ENCODE data around the gene ZSCAN5B.
"Not testable (repeated sequence)": the region's sequence is repeated elsewhere in the genome, so short reads cannot be mapped to it uniquely, and the experiment has no call there.

The ZSCAN5B gene, protein sequence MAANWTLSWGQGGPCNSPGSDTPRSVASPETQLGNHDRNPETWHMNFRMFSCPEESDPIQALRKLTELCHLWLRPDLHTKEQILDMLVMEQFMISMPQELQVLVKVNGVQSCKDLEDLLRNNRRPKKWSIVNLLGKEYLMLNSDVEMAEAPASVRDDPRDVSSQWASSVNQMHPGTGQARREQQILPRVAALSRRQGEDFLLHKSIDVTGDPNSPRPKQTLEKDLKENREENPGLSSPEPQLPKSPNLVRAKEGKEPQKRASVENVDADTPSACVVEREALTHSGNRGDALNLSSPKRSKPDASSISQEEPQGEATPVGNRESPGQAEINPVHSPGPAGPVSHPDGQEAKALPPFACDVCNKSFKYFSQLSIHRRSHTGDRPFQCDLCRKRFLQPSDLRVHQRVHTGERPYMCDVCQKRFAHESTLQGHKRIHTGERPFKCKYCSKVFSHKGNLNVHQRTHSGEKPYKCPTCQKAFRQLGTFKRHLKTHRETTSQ

DNA sequence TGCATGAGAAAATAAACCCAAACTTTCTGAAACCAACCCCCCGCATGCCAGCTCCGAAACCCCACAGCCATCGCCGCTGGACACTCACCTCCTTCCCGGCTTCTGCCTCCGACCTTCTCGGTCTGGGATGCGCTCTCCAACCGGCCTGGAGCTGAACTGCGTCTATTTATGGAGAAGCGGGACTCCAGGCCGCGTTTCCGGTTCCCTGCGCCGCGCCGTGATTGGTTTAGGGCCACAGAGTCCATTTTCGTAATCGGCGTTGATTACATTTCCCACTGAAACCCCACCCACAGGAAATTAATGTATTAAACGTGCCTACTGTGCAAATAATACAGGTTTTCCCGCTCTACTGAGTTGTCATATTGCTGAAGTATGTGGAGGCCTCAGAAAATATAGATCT, at the start of gene ZSCAN5B:
ZSCAN5B (minus strand) TSS at position 138 of the 400 bp plus-strand sequence. CDS start 4,731 bp downstream, outside the sequence.
- not testable (repeated sequence) for DNase-seq

DNA sequence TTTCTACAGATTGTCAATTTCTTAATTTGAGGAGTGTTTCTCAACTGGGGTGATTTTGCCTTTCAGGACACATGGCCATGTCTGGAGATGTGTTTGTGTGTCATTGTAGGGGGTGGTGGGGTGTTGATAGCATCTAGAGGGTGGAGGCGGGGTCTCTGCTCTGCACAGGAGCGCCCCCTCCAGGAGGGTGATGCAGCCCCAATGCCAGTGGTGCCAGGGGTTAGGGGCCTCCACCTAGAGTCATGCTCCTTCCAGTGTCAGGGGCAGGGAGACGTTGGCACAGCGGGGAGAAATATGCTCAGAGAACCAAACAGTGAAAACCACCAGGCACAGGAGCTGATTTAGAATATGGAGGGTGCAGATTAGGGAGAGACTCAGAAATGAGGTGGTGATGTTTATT, 48.2 kb upstream of the ZSCAN5B start:
- not testable (repeated sequence) for DNase-seq

DNA sequence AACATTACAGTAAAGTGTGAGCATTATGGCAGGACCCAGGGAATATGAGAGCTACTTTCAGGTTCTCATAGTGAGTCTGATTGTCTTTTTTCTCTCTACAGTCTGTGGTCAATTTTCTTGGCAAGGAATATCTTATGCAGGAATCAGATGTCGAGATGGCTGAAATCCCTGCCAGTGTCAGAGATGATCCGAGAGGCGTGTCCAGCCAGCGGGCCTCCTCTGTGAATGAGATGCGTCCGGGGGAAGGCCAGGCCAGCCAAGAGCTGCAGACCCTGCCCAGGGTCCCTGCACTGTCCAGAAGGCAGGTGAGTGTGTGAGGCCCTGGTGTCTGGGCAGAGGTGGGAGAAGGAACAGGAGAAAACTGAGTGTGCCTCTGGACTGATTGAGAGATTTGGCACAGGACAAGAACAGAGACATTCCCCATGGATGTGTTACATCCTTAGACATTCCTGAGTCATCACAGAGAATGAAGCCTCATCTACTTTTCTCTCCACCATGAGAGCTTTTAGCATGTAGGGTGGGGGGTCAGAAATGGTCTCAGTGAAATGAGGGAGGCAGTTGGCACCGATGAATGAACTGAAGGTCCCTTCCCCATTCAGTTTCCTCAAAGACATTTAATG, 47.6 kb upstream of the ZSCAN5B start:
- no peak for DNase-seq

DNA sequence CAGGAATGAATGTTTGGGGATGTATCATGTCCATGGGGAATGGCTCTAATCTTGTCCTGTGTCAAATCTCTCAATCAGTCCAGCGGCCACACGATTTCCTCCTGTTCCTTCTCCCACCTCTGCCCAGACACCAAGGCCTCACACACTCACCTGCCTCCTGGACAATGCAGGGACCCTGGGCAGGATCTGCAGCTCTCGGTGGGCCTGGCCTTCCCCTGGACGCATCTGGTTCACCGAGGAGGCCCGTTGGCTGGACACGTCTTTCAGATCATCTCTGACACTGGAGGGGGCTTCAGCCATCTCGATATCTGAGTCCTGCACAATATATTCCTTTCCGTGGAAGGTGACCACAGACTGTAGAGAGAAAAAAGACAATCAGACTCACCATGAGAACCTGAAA, 25.9 kb upstream of the ZSCAN5B start:
- no peak for DNase-seq

DNA sequence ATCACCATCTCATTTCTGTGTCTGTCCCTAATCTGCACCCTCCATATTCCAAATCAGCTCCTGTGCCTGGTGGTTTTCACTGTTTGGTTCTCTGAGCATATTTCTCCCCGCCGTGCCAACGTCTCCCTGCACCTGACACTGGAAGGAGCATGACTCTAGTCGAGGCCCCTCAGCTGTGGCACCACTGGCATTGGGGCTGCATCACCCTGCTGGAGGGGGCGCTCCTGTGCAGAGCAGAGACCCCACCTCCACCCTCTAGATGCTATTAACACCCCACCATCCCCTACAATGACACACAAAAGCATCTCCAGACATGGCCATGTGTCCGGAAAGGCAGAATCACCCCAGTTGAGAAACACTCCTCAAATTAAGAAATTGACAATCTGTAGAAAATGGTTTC, 25.3 kb upstream of the ZSCAN5B start:
- DNase-seq: no peak

DNA sequence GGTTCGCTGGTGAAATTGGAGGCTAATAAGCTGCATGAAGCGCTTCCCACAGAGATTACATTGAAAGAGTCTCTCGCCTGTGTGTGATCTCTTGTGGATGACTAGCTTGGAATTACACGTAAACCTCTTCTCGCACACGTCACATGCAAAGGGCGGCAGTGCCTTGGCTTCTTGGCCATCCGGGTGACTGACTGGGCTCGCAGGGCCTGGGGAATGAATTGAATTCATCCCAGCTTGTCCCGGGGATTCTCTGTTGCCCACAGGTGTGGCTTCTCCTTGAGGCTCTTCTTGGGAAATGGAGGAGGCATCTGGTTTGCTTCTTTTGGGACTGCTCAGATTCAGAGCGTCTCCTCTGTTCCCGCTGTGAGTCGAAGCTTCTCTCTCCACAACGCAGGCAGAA, 24.3 kb upstream of the ZSCAN5B start:
- no peak for DNase-seq

DNA sequence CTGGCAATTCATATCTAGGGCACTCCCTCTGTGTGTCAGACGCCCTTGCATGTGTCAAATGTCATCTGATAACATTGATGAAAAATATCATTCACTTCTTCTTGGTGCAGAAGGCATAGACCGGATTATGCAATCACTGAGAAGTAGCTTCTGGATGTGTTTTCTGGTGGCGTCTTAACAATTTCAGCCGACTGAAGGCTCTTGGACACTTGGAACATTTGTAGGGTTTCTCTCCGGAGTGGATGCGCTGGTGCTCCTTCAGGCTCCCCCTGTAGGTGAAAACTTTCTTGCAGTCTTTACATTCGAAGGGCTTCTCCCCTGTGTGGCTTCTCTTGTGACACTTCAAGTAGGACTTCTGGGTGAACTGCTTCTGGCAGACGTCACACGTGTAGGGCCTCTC, 23.9 kb upstream of the ZSCAN5B start:
- DNase-seq: not testable (repeated sequence)

DNA sequence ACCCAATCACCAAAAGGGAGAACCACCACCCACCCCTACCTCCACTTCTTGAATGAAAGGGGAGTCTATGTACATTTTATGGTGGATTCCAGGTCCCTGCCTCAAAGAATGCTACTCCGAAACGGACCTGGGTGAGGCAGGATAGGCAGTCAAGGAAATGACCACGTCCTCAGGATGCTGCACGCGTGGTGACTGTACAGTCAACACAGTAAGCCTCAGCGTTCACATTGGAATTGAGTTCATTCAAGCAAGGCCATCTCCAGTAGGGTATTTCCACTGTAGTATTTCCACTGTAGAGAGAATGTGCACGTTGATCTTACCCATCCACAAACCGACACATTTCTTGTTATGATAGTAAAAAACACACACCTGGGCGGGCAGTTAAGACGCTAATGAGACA, 21.4 kb upstream of the ZSCAN5B start:
- no peak for DNase-seq

DNA sequence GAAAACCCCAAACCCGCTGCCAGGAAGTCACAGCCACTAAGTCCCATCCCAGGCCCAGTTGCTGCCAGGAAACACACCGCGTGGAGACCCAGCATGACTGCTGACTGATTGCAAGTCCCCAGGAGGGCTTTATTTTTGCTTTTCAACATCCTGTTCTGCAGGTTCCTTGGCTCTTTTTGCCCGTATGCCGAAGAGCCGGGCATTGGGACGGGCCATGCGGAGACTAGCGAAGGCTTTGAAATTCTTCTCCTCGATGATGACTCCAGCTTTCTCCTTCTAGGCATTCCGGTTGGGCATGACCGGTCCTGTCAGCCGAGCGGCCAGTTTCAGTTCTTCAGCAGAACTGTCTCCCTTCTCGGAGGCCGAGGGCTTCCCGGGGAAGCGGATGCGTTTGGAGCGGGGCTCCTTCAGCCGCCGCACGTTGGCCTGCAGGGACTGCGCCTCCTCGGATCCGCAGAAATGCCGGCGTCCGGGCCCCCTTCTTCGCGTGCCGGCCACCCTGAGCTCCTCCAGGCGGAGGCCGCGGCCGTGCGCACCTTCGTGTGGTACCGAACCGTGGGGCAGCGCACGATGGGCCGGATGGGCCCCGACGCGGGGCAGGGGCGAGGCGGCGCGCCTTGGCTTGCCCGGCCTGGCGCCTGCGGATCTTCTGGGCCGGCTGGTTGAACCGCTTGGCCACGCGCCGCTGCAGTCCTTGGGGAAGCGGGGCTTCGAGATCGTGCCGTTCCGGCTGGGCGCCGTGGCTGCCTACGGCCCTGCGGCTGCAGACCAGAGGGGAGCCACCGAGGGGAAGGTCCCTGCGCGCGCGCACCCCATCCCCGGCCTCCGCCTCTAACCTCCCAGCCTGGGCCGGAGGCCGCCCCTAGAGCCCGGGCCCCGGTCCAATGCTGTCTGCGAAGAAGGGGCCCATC, 19.7 kb upstream of the ZSCAN5B start:
- DNase-seq: peak in 1 of 2 donors; percentile 1

DNA sequence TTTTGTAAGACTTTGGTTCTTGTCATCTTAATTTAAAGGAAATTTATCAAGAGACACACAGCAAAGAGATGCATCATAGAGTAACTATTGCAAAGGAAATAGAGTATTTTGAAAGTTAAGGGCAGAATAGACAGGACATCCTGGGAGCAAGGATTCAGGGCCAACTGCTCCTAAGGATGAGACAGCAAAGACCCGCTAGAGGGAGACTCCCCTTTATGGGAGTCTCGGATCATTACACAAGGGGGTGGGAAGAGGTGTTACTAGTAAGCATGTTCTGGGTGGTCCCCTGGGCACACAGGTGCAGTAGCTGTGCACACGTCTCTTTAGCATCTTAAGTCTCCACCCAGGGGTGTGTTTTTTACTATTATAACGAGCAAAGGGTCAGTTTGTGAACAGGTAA, 14.1 kb upstream of the ZSCAN5B start:
- DNase-seq: no peak

DNA sequence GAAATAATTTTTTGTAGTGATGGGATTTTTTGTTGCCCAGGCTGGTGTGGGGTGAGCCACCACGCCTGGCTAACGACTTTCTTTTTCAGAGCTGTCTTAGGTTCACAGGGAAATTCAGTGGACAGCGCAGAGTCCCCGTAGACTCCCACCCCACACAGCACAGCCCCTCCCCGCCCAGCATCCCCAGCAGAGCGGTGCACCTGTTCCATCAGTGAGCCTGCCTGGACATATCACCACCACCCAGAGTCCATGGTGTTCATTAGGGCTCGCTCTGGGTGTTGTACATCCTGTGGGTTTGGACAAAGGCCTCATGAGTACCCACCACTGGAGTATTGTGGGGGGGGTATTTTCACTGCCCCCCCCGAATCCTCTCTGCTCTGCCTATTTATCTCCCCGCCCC, 12.5 kb upstream of the ZSCAN5B start:
- not testable (repeated sequence) for DNase-seq

DNA sequence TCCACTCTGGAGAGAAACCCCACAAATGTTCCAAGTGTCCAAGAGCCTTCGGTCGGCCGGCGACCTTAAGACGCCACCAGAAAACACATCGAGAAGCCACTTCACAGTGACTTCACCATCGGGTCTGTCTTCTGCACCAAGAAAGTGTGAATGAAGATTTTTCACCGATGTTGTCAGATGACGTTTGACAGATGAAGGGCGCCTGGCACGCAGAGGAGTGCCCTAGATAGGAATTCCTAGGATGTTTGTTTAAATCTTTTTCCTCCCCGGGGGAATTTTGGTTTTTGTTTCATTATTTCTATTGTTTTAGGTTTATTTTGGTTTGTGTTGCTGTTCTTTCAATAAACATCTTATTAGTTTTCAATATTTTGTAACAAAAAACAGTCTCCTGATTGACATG, 11.5 kb upstream of the ZSCAN5B start:
- DNase-seq: no peak

DNA sequence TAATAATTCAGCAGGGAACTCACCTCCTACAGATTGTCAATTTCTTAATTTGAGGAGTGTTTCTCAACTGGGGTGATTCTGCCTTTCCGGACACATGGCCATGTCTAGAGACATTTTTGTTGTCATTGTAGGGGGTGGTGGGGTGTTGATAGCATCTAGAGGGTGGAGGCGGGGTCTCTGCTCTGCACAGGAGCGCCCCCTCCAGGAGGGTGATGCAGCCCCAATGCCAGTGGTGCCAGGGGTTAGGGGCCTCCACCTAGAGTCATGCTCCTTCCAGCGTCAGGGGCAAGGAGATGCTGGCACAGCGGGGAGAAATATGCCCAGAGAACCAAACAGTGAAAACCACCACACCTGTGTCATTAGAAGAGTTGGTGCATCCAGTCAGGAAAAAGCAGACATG, 10.0 kb upstream of the ZSCAN5B start:
- DNase-seq: not testable (repeated sequence)

DNA sequence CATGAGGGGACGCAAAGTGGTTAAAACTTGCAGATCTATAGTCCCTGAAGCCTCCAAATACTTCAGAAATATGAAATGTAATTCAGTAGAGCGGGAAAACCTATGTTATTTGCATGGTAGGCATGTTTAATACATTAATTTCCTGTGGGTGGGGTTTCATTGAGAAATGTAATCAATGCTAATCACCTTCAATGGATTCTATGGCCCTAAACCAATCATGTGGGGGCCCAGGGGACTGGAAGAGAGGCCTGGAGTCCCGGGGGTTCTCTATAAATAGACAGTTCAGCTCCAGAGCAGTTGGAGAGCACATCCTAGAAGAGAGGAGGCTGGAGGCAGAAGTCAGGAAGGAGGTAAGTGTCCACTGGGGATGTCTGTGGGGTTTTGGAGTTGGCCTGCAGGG, 4.4 kb upstream of the ZSCAN5B start, which contains the start of gene ZSCAN5C:
ZSCAN5C (plus strand) TSS at position 301 of the 400 bp plus-strand sequence. CDS start 3,641 bp downstream, outside the sequence.
- no peak for DNase-seq

DNA sequence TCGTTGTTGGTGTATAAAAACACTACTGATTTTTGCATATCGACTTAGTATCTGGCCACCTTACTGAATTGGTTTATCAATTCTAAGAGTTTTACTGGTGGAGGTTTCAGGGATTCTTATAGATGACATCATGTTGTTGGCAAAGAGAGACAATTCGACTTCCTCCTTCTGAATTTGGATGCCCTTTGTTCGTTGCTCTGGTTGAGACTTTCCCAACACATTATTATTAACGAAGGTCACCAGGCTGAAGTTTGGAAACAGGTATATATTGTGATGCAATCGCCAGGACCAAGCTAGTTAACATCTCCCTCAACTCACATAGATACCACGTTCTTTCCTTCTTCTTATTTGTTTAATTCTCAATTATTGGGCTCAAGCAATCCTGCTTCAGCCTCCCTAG, 2.1 kb upstream of the ZSCAN5B start:
- no peak for DNase-seq

DNA sequence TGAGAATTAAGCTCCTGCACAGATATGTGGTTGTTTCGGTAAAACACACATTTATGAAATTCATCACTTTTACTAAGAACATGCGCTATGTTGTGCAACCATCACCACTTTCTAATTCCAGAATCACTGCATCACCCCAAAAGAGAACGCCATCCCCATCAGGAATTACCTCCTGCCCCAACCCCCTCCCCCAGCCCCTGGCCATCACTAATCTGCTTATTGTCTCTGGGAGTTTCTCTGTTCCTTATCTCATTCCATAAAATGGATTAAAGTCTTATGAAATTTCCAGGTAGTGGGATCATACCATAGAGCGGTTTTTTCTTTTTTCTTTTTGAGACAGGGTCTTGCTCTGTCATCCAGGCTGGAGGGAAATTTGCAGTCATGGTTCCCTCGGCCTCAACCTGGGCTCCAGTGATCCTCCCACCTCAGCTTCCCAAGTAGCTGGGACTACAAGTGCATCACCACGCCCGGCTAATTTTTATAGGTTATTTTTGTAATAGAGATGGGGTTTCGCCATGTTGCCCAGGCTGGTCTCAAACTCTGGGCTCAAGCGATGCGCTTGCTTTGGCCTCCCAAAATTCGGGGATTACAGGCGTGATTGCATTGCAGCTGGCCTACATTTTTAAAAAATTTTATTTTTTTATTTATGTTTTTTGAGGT, 3.5 kb downstream of the ZSCAN5B start:
- DNase-seq: no peak

DNA sequence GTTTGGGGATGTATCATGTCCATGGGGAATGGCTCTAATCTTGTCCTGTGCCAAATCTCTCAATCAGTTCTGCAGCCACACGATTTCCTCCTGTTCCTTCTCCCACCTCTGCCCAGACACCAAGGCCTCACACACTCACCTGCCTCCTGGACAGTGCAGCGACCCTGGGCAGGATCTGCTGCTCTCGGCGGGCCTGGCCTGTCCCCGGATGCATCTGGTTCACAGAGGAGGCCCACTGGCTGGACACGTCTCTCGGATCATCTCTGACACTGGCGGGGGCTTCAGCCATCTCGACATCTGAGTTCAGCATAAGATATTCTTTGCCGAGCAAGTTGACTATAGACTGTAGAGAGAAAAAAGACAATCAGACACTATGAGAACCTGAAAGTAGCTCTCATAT, 5.9 kb downstream of the ZSCAN5B start:
- DNase-seq: no peak

DNA sequence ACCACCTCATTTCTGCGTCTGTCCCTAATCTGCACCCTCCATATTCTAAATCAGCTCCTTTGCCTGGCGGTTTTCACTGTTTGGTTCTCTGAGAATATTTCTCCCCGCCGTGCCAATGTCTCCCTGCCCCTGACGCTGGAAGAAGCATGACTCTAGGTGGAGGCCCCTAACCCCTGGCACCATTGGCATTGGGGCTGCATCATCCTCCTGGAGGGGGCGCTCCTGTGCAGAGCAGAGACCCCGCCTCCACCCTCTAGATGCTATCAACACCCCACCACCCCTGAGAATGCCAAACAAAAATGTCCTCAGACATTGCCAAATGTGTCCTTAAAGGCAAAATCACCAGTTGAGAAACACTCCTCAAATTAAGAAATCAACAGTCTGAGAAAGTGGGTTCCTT, 6.5 kb downstream of the ZSCAN5B start:
- DNase-seq: no peak

DNA sequence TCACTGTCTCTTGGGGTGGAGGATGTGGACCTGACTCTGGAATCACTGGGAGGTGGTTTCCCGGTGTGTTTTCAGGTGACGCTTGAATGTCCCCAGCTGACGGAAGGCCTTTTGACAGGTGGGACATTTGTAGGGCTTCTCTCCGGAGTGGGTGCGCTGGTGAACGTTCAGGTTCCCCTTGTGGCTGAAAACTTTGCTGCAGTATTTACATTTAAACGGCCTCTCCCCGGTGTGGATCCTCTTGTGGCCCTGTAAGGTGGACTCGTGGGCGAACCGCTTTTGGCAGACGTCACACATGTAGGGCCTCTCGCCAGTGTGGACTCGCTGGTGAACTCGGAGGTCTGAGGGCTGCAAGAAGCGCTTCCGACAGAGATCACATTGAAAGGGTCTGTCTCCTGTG, 7.8 kb downstream of the ZSCAN5B start:
- no peak for DNase-seq

DNA sequence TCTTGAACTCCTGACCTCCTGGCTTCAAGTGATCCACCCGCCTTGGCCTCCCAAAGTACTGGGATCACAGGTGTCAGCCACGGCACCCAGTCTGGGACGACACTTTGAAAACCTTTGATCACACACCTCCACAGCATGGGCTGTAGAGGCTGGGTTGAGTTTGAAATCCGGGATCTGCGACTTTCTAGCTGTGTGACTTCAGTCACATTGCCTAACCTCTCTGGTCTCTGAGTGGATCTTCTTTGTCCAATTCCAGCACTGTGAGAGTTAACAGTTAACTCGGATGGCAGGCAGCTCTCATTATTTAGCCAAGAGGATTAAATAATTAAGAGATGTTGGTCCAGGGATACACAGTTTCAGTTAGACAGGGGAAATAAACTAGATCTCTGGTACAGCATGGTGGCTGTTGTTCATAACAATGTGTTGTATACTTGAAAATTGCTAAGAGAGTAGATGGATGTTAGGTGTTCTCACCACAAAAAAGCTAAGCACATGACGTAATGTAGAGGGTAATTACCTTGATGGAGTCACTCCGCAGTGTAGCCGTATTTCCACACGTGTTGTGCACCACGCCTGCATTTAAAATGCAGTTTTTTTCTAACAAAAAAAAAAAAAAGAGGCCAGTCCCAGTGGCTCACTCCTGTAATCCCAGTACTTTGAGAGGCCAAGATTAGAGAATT, 19.9 kb downstream of the ZSCAN5B start:
- no peak for DNase-seq

DNA sequence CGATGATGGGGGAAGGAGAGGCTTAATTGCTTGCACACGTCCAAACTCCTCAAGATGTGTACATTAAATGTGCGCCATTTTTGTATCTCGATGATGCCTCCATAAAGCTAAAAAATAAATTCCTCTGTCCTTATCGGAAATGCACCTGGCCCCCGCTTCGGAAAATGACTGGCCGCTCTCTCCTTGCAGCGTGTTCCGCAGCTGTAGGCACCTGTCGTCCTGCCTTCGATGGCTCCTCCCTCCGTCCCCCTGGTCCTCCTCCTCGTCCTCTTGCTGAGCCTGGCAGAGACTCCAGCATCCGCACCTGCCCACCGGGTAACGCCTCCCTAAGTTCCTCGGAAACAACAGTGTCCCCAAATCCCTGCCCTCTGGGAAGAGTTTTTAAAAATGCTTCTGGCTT, 20.7 kb downstream of the ZSCAN5B start:
- DNase-seq: no peak

DNA sequence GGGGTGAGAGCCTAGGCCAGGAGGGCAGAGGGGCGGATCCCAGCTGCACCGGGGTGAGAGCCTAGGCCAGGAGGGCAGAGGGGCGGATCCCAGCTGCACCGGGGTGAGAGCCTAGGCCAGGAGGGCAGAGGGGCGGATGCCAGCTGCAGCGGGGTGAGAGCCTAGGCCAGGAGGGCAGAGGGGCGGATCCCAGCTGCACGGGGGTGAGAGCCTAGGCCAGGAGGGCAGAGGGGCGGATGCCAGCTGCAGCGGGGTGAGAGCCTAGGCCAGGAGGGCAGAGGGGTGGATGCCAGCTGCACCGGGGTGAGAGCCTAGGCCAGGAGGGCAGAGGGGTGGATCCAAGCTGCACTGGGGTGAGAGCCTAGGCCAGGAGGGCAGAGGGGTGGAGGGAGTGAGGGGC, 21.3 kb downstream of the ZSCAN5B start:
- DNase-seq: not testable (repeated sequence)

Data from inflammatory macrophage treated with lipopolysaccharide for 1 hour (primary cell).